Lung (tissue), 12 donors: Measurements from ENCODE around the gene MADD. TPM values are rescaled to one million over a fixed set of nuclear protein-coding genes. Genes with fewer than 3 reads are reported as not detected.

ENCODE experiments used
- ATAC-seq: fragments of 200-7000 bp; cut with Tn5 transposase; one replicate; pipeline ENCODE4 v1.9.1; 2020; ENCODE audit warnings: moderate number of reproducible peaks; ENCODE audit not compliant: insufficient read depth, low FRiP score
- DNase-seq, 3 donors: peaks; one replicate each; pipeline ENCODE4 v3.0.0-alpha.2; 2013 to 2017
- H3K27ac ChIP-seq, 2 donors: one replicate each; pipeline ENCODE4 v1.5.1; 2013; ENCODE audit warnings: mild to moderate bottlenecking in 2 of 2, moderate library complexity in 2 of 2, control low read depth in 1 of 2, inconsistent platforms in 1 of 2, low read depth in 1 of 2, low read length in 1 of 2
- H3K27me3 ChIP-seq, 3 donors: one replicate each; pipeline ENCODE4 v1.5.1; 2013; ENCODE audit warnings: low read length in 2 of 3; ENCODE audit not compliant: control insufficient read depth in 3 of 3, insufficient read depth in 3 of 3
- H3K36me3 ChIP-seq, 4 donors: one replicate each; pipeline ENCODE4 v1.5.1; 2013; ENCODE audit warnings: low read length in 4 of 4, mild to moderate bottlenecking in 1 of 4, moderate library complexity in 1 of 4; ENCODE audit not compliant: control insufficient read depth in 4 of 4, insufficient read depth in 4 of 4
- H3K4me1 ChIP-seq, 5 donors: one replicate each; pipeline ENCODE4 v1.5.1; 2013; ENCODE audit warnings: low read length in 5 of 5, mild to moderate bottlenecking in 2 of 5, moderate library complexity in 1 of 5; ENCODE audit not compliant: control insufficient read depth in 5 of 5, insufficient read depth in 5 of 5
- H3K4me3 ChIP-seq: one replicate; pipeline ENCODE4 v1.5.1; 2013; ENCODE audit warnings: mild to moderate bottlenecking, control low read depth, moderate library complexity
- H3K9ac ChIP-seq, 2 donors: one replicate each; pipeline ENCODE4 v1.5.1; 2013; ENCODE audit warnings: low read length in 2 of 2, control low read depth in 1 of 2; ENCODE audit not compliant: insufficient read depth in 1 of 2
- H3K9me3 ChIP-seq, 4 donors: one replicate each; pipeline ENCODE4 v1.5.1; 2013; ENCODE audit warnings: low read length in 3 of 4, mild to moderate bottlenecking in 1 of 4, moderate library complexity in 1 of 4; ENCODE audit not compliant: control insufficient read depth in 4 of 4, insufficient read depth in 3 of 4
- WGBS, 2 donors: extraction: QIAGEN DNeasy Blood & Tissue Kit; methylation state at CpG; one replicate each; pipeline ENCODE4 v1.1.7; 2013; 5-methylcytosine and 5-hydroxymethylcytosine counted together
- polyA plus RNA-seq, 2 donors: library from polyadenylated mRNA; stranded (reverse); fragments of 200-250 nt; gene quantifications; one replicate each; pipeline ENCODE4 v1.2.1, GENCODE V29; 2013
- total RNA-seq, 2 donors: library from RNA; depleted of rRNA in 1 of 2; stranded (reverse); fragments of >200 nt in 1 of 2; gene quantifications; one replicate each; pipeline ENCODE4 v1.2.1, GENCODE V29; 2014 to 2021
- TF ChIP-seq, protein P1 (sequence below): IDR thresholded peaks from 2 replicates; pipeline ENCODE4 v1.5.1; 2012; ENCODE audit warnings: mild to moderate bottlenecking; ENCODE audit errors: control extremely low read depth, extremely low read depth
- donor health status: control.
- donor health status: control.
- donor health status: Bipolar disorder and iron deficiency.
- donor health status: healthy.
- donor health status: DM: yes; HTN: yes; CAD: no.

MADD gene
- total and polyA plus RNA-seq, 4 donors: 15.9 to 56.8 (median 37.1) TPM

DNA sequence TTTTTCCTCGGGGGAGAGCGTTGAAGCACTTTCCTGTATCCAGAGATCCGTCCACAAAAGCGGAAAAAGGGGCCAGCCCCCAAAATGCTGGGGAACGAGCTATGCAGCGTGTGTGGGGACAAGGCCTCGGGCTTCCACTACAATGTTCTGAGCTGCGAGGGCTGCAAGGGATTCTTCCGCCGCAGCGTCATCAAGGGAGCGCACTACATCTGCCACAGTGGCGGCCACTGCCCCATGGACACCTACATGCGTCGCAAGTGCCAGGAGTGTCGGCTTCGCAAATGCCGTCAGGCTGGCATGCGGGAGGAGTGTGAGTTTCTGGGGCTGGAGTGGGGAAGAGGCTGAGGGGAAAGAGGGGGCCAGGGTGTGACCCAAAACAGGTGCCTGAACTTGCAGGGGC lies 9.6 kb upstream of the MADD start:
- Histone ChIP-seq H3K27me3 (no peaks in the 10 kb centered on the region), H3K27ac (no peak overlapping the region), H3K4me1 (peaks cover 0 to 29% (median 12%) of the 10 kb centered on the region in 5 donors), H3K9ac (no peak overlapping the region), H3K4me3 (no peak overlapping the region), H3K9me3 (no peaks in the 10 kb centered on the region), H3K36me3 (peaks cover 0 to 7% (median 1%) of the 10 kb centered on the region in 4 donors)
- ATAC-seq (no peak), DNase-seq (no peak)
- TF ChIP-seq, protein P1, sequence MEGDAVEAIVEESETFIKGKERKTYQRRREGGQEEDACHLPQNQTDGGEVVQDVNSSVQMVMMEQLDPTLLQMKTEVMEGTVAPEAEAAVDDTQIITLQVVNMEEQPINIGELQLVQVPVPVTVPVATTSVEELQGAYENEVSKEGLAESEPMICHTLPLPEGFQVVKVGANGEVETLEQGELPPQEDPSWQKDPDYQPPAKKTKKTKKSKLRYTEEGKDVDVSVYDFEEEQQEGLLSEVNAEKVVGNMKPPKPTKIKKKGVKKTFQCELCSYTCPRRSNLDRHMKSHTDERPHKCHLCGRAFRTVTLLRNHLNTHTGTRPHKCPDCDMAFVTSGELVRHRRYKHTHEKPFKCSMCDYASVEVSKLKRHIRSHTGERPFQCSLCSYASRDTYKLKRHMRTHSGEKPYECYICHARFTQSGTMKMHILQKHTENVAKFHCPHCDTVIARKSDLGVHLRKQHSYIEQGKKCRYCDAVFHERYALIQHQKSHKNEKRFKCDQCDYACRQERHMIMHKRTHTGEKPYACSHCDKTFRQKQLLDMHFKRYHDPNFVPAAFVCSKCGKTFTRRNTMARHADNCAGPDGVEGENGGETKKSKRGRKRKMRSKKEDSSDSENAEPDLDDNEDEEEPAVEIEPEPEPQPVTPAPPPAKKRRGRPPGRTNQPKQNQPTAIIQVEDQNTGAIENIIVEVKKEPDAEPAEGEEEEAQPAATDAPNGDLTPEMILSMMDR: no peak
- WGBS, 2 donors: 92 to 94% methylated on average over 19 of the region's 19 CpGs

DNA sequence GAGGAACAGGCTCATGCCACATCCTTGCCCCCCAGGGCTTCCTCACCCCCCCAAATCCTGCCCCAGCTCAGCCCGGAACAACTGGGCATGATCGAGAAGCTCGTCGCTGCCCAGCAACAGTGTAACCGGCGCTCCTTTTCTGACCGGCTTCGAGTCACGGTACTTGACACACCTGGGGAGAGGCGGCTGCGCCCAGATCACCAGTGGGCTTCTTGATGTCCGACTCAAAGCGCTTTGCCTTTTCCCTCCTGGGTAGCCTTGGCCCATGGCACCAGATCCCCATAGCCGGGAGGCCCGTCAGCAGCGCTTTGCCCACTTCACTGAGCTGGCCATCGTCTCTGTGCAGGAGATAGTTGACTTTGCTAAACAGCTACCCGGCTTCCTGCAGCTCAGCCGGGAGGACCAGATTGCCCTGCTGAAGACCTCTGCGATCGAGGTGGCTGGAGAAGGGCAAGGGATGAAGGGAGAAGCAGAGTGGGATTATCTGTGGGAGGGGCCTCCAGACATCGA lies 8.6 kb upstream of the MADD start:
- no peak overlapping the region for H3K4me3 ChIP-seq
- no peak overlapping the region for H3K27ac ChIP-seq
- ATAC-seq (no peak), DNase-seq (no peak)
- TF ChIP-seq, protein P1: no peak
- peaks cover 0 to 7% (median 1%) of the 10 kb centered on the region in 4 donors for H3K36me3 ChIP-seq
- no peaks in the 10 kb centered on the region for H3K9me3 ChIP-seq
- H3K9ac ChIP-seq: no peak overlapping the region
- H3K4me1 ChIP-seq: peaks cover 0 to 27% (median 8%) of the 10 kb centered on the region in 5 donors
- no peaks in the 10 kb centered on the region for H3K27me3 ChIP-seq
- WGBS, 2 donors: 73 to 86% methylated on average over 22 of the region's 22 CpGs

DNA sequence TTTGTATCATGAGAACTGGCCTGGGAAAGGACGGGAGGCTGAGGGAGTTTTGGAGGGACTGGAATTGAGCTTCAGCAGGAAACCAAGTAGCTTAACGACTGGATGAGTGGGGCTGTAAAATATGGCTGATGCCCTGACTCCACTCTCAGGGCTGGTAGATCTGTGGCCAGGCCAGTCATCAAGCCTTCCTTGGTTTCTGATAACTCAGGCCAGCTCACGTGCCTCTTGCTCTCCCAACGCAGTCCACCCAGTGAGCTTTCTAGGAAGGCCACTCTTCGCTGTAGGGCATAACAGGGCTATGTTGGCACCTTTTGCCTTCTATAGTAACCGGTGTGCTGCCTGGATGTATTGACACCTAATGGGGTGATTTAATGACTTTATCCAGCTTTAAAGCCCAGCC lies 5.8 kb upstream of the MADD start:
- DNase-seq (no peak), ATAC-seq (no peak)
- peaks cover 0 to 7% (median 3%) of the 10 kb centered on the region in 4 donors for H3K36me3 ChIP-seq
- 92 to 95% methylated on average over 6 of the region's 6 CpGs for WGBS, 2 donors
- H3K4me3 ChIP-seq: no peak overlapping the region
- H3K27ac ChIP-seq: no peak overlapping the region
- TF ChIP-seq, protein P1: no peak
- H3K4me1 ChIP-seq: peaks cover 3 to 18% (median 8%) of the 10 kb centered on the region in 5 donors
- no peak overlapping the region for H3K9ac ChIP-seq
- H3K27me3 ChIP-seq: no peaks in the 10 kb centered on the region
- H3K9me3 ChIP-seq: no peaks in the 10 kb centered on the region

DNA sequence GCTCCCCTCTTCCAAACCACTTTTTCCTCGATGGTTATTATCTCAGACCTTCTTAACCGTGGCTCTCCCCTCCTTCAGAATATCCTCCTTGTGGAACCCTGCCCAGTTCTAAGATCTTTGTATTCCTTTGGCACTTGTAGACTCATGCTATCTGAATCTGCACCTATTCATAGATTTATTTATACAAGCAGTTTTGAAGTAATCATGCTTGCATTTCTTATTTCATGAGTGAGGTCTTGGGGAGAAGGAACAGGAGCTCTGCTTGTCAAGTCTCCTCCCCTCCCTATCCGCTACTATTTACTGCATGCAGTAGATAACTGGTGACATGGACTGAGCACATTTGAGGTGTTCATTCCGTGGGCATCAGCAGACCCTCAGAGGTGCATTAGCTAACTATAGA lies 5.4 kb upstream of the MADD start:
- DNase-seq: no peak
- peaks cover 0 to 7% (median 3%) of the 10 kb centered on the region in 4 donors for H3K36me3 ChIP-seq
- 81 to 87% methylated on average over 4 of the region's 4 CpGs for WGBS, 2 donors
- peaks cover 3 to 16% (median 8%) of the 10 kb centered on the region in 5 donors for H3K4me1 ChIP-seq
- no peak overlapping the region for H3K27ac ChIP-seq
- no peaks in the 10 kb centered on the region for H3K27me3 ChIP-seq
- no peak for ATAC-seq
- H3K9ac ChIP-seq: no peak overlapping the region
- TF ChIP-seq, protein P1: no peak
- H3K4me3 ChIP-seq: no peak overlapping the region
- no peaks in the 10 kb centered on the region for H3K9me3 ChIP-seq
